ENCODE results near the gene UBN1. TPM values are rescaled to one million over a fixed set of nuclear protein-coding genes. Genes with fewer than 3 reads are reported as not detected.
"Not testable (repeated sequence)": the region's sequence is repeated elsewhere in the genome, so short reads cannot be mapped to it uniquely, and the experiment has no call there.

Gene UBN1
- total RNA-seq, 1 donor from 2014 or later, result 36.1 TPM

GRCh38 chr16:4926928-4927327 lies 79.6 kb downstream of the UBN1 start:
- no peak for TF ChIP-seq CTCF (IDR thresholded peaks at IDR 0.05)
- peaks cover 20% of the 10 kb centered on the region for H3K4me1 ChIP-seq
- H3K4me3 ChIP-seq, result no peak overlapping the region
- DNase-seq, result no peak
- no peak for ATAC-seq
- H3K9me3 ChIP-seq, result peaks cover 10% of the 10 kb centered on the region
- intact Hi-C loops (cut with DNase I), result no loop called here
- no peak overlapping the region for H3K27ac ChIP-seq
- no peaks in the 10 kb centered on the region for H3K27me3 ChIP-seq (ENCODE audit: low read depth)
- H3K36me3 ChIP-seq, result no peaks in the 10 kb centered on the region

GRCh38 chr16:4927661-4928060 lies 80.4 kb downstream of the UBN1 start:
- H3K27ac ChIP-seq, result no peak overlapping the region
- peaks cover 10% of the 10 kb centered on the region for H3K9me3 ChIP-seq
- H3K27me3 ChIP-seq (ENCODE audit: low read depth), result no peaks in the 10 kb centered on the region
- peaks cover 20% of the 10 kb centered on the region for H3K4me1 ChIP-seq
- ATAC-seq (no peak), DNase-seq (no peak)
- H3K4me3 ChIP-seq, result no peak overlapping the region
- H3K36me3 ChIP-seq, result no peaks in the 10 kb centered on the region
- TF ChIP-seq CTCF (IDR thresholded peaks at IDR 0.05), result no peak
- intact Hi-C loops (cut with DNase I), result no loop called here

- no peak for ATAC-seq
- intact Hi-C loops (cut with DNase I), result no loop called here
Observed at GRCh38 chr16:4928227-4928626, 80.9 kb downstream of the UBN1 start.

GRCh38 chr16:4929619-4930018 lies 82.3 kb downstream of the UBN1 start:
- H3K27ac ChIP-seq; intact Hi-C loops (cut with DNase I): not testable (repeated sequence)

More at GRCh38 chr16:4928227-4928626, 80.9 kb downstream of the UBN1 start:
- Histone ChIP-seq H3K4me3 (no peak overlapping the region), H3K4me1 (peaks cover 16% of the 10 kb centered on the region), H3K27me3 (ENCODE audit: low read depth) (no peaks in the 10 kb centered on the region), H3K27ac (no peak overlapping the region), H3K9me3 (peaks cover 10% of the 10 kb centered on the region), H3K36me3 (no peaks in the 10 kb centered on the region)
- no peak for TF ChIP-seq CTCF (IDR thresholded peaks at IDR 0.05)
- no peak for DNase-seq

GRCh38 chr16:4931381-4931780 lies 84.1 kb downstream of the UBN1 start:
- H3K27ac ChIP-seq, result no peak overlapping the region
- ATAC-seq (no peak), DNase-seq (no peak)
- no peak for TF ChIP-seq CTCF (IDR thresholded peaks at IDR 0.05)
- H3K36me3 ChIP-seq, result no peaks in the 10 kb centered on the region
- H3K9me3 ChIP-seq, result peaks cover 10% of the 10 kb centered on the region
- intact Hi-C loops (cut with DNase I), result no loop called here
- no peak overlapping the region for H3K4me3 ChIP-seq
- H3K27me3 ChIP-seq (ENCODE audit: low read depth), result peaks cover 8% of the 10 kb centered on the region
- peaks cover 14% of the 10 kb centered on the region for H3K4me1 ChIP-seq

More at GRCh38 chr16:4929619-4930018, 82.3 kb downstream of the UBN1 start:
- Histone ChIP-seq H3K4me1 (peaks cover 18% of the 10 kb centered on the region), H3K9me3 (peaks cover 10% of the 10 kb centered on the region)
- not testable (repeated sequence) for ATAC-seq; H3K4me3 ChIP-seq; H3K36me3 ChIP-seq; H3K27me3 ChIP-seq (ENCODE audit: low read depth); DNase-seq

Other genes with a start within 250 kb of the UBN1 start
- gene UBALD1, start 232.6 kb upstream of the UBN1 start, total RNA-seq, result 30.2 TPM
- 75.7 TPM for gene MGRN1, start 222.7 kb upstream of the UBN1 start, total RNA-seq
- 27.3 TPM for gene NUDT16L1, start 153.9 kb upstream of the UBN1 start, total RNA-seq
- 20.6 TPM for gene ANKS3, start 113.2 kb upstream of the UBN1 start, total RNA-seq
- 3.4 TPM for gene DNAAF8, start 112.9 kb upstream of the UBN1 start, total RNA-seq
- gene ZNF500, start 80.3 kb upstream of the UBN1 start, total RNA-seq, result 13.4 TPM
- gene SEPTIN12, start 59.1 kb upstream of the UBN1 start, total RNA-seq, result not detected
- gene SMIM22, start 52.1 kb upstream of the UBN1 start, total RNA-seq, result 27.7 TPM
- gene ROGDI, start 44.8 kb upstream of the UBN1 start, total RNA-seq, result 24.9 TPM
- gene GLYR1, start 193 bp upstream of the UBN1 start, total RNA-seq, result 89.3 TPM
- 60.5 TPM for gene PPL, start 89.7 kb downstream of the UBN1 start, total RNA-seq
- 0.41 TPM for gene SEC14L5, start 110.8 kb downstream of the UBN1 start, total RNA-seq
- gene NAGPA, start 186.5 kb downstream of the UBN1 start, total RNA-seq, result 24.1 TPM
- 198 TPM for gene C16orf89, start 218.5 kb downstream of the UBN1 start, total RNA-seq
- gene ALG1, start 224.4 kb downstream of the UBN1 start, total RNA-seq, result 17.8 TPM

Data from lower lobe of right lung (tissue), 2 donors.